CD4-positive, alpha-beta memory T cell (primary cell): ENCODE data around the gene ALG1. TPM values are rescaled to one million over a fixed set of nuclear protein-coding genes. Genes with fewer than 3 reads are reported as not detected.
A peak's percentile ranks its signal among the peaks of the same experiment; 100 is the strongest.
"Not testable (repeated sequence)": the region's sequence is repeated elsewhere in the genome, so short reads cannot be mapped to it uniquely, and the experiment has no call there.

Experiments used
- CTCF ChIA-PET: fragments of 350-600 bp; sonication (Branson Sonifier 250); formaldehyde crosslinking; loops from one replicate; lab custom pipeline; 2021; ENCODE audit warnings: inconsistent platforms; ENCODE audit not compliant: partially characterized antibody; lab: Charles Lee
- POLR2A ChIA-PET: fragments of 350-600 bp; sonication (Branson Sonifier 250); formaldehyde crosslinking; loops from one replicate; lab custom pipeline; 2021; ENCODE audit not compliant: partially characterized antibody; lab: Charles Lee
- DNase-seq, 5 donors: peaks; one replicate each; pipeline versions ENCODE4 v3.0.0 to v3.0.0-alpha.2; 2020 to 2022; ENCODE audit warnings: mixed read lengths in 1 of 5
- H3K27ac ChIP-seq: one replicate; pipeline ENCODE4 v1.7.0; 2013; ENCODE audit warnings: low read depth, low read length
- H3K27me3 ChIP-seq: 2 replicates; pipeline ENCODE4 v1.7.0; 2013; ENCODE audit warnings: mild to moderate bottlenecking, low read length, moderate library complexity; ENCODE audit not compliant: insufficient read depth
- H3K36me3 ChIP-seq: 2 replicates; pipeline ENCODE4 v1.7.0; 2013; ENCODE audit warnings: mild to moderate bottlenecking, low read length, moderate library complexity; ENCODE audit not compliant: insufficient read depth
- H3K4me1 ChIP-seq: 2 replicates; pipeline ENCODE4 v1.7.0; 2013; ENCODE audit warnings: mild to moderate bottlenecking, low read length, moderate library complexity; ENCODE audit not compliant: insufficient read depth
- H3K4me3 ChIP-seq, 2 donors: one replicate each; pipeline ENCODE4 v1.7.0; 2013; ENCODE audit warnings: low read length in 2 of 2, mild to moderate bottlenecking in 1 of 2
- H3K9me3 ChIP-seq, 2 donors: one replicate each; pipeline ENCODE4 v1.7.0; 2013; ENCODE audit warnings: low read length in 2 of 2, control low read depth in 1 of 2; ENCODE audit not compliant: control insufficient read depth in 1 of 2
- H3K27ac Mint-ChIP-seq, 7 donors: one replicate each; pipeline ENCODE4 v1.8.0; 2020 to 2021; ENCODE audit warnings: mixed read lengths in 7 of 7, mild to moderate bottlenecking in 6 of 7, inconsistent platforms in 3 of 7, moderate library complexity in 3 of 7
- H3K27me3 Mint-ChIP-seq, 2 donors: one replicate each; pipeline ENCODE4 v1.8.0; 2020 to 2021; ENCODE audit warnings: mixed read lengths in 2 of 2
- H3K36me3 Mint-ChIP-seq, 2 donors: one replicate each; pipeline ENCODE4 v1.8.0; 2020 to 2021; ENCODE audit warnings: mixed read lengths in 2 of 2, inconsistent platforms in 1 of 2, mild to moderate bottlenecking in 1 of 2
- H3K4me1 Mint-ChIP-seq, 4 donors: one replicate each; pipeline ENCODE4 v1.8.0; 2020 to 2021; ENCODE audit warnings: mixed read lengths in 4 of 4, mild to moderate bottlenecking in 1 of 4
- H3K4me3 Mint-ChIP-seq, 8 donors: one replicate each; pipeline ENCODE4 v1.8.0; 2020 to 2021; ENCODE audit warnings: mixed read lengths in 8 of 8, mild to moderate bottlenecking in 7 of 8, moderate library complexity in 6 of 8, inconsistent platforms in 3 of 8
- H3K9me3 Mint-ChIP-seq, 8 donors: one replicate each; pipeline ENCODE4 v1.8.0; 2020 to 2021; ENCODE audit warnings: mixed read lengths in 8 of 8, mild to moderate bottlenecking in 5 of 8, inconsistent platforms in 3 of 8, moderate library complexity in 1 of 8
- intact Hi-C: fragments of 100-400 bp; cut with micrococcal nuclease; formaldehyde crosslinking; loops from one replicate; pipeline ENCODE4 v1.15.1; 2023
- polyA plus RNA-seq, 2 donors: library from polyadenylated mRNA; unstranded; fragments of 300-500 nt; fragmentation: Illumina TruSeq; gene quantifications; one replicate each; pipeline ENCODE4 v1.2.3, GENCODE V29; 2021
- total RNA-seq, 2 experiments: library from RNA; stranded (reverse); gene quantifications; one replicate each; pipeline ENCODE4 v1.2.3, GENCODE V29; 2021

Gene ALG1
- total and polyA plus RNA-seq, 4 experiments from 2014 or later: 23.5 to 34.0 (median 27.7) TPM

DNA sequence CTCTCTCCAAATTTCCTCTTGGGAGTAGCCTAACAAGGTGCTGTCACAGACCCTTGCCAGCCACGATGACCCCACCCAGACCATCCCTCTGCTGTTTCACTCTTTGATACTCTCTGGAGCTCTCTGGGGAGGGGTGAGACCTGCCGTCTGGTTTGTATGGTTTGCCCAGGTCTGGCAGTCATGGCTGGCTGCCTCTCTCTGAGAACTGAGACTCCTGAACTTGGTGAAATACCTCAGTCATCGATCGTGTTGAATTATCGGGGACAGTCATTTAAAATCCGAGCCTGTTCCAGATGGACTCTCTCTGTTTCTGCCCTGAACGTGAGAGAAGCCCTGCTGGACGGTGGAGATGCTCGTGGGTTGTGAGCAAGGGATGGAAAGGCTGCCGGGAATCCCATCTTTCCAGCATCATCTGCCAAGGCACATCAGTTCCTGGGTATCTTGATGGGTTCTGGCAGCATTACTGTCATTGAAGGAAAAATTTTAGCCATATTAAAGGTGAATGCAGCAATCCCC, 45.2 kb downstream of the ALG1 start:
- H3K27me3 ChIP-seq, POLR2A ChIA-PET, intact Hi-C loops, H3K9me3 Mint-ChIP-seq, H3K27ac ChIP-seq, DNase-seq, H3K36me3 Mint-ChIP-seq, CTCF ChIA-PET, H3K36me3 ChIP-seq, H3K9me3 ChIP-seq, H3K4me3 ChIP-seq: not testable (repeated sequence)
- H3K4me1 Mint-ChIP-seq: peaks cover 9 to 24% (median 12%) of the 10 kb centered on the region in 4 donors
- H3K4me1 ChIP-seq: peaks cover 12% of the 10 kb centered on the region
- H3K4me3 Mint-ChIP-seq: peak overlapping the region in 3 of 8 donors; percentile 5 to 73 (median 51)
- H3K27me3 Mint-ChIP-seq: peaks cover 4 to 12% of the 10 kb centered on the region in 2 donors
- peak overlapping the region in 2 of 7 donors; percentile 18 to 34 for H3K27ac Mint-ChIP-seq

DNA sequence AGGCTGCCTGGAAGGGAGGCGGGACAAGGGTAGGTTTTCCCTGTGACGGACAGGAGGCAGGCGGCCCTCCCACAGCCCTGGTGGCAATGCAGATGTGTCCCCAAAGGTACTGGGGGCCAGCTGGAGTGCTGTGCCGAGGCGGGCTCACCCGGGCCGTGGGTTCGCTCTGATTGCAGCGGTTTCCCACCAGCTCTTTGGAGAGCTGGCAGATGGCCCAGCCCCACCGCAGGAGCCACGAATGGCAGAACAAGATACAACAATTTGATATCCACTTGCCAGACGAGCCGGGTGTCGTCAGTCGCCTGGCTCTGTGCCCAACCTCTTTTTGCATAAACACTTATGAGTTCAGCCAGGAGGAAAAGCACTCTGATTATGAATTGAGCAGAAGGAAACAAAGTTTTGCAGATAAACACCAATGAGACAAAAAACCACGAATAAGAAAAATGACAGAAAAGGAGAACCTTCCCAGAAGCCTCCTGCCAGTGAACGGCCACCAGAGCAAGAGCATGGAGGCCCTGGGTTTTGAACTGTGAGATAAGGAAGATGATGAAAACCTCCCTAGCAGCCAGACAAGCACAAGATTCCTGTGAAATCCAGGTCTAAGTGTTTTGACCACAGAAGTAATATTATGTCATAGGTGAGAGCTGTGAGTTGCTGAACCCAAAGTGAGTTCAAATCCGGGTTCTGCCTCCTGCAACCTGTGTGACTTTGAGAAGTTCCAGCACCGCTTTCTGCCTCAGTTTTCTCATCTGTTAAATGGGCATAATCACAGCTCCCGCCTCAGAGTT, 45.9 kb downstream of the ALG1 start:
- H3K4me3 Mint-ChIP-seq: peak overlapping the region in 6 of 8 donors; percentile 20 to 74 (median 52)
- H3K4me1 Mint-ChIP-seq: peaks cover 9 to 24% (median 12%) of the 10 kb centered on the region in 4 donors

GRCh38 chr16:5131467-5132004, 59.9 kb downstream of the ALG1 start:
- peaks cover 22 to 34% of the 10 kb centered on the region in 2 donors for H3K27me3 Mint-ChIP-seq
- H3K36me3 ChIP-seq, H3K4me3 Mint-ChIP-seq, POLR2A ChIA-PET, H3K36me3 Mint-ChIP-seq, H3K4me3 ChIP-seq, H3K9me3 ChIP-seq, H3K4me1 Mint-ChIP-seq, H3K9me3 Mint-ChIP-seq, H3K4me1 ChIP-seq, intact Hi-C loops, DNase-seq, H3K27ac Mint-ChIP-seq, CTCF ChIA-PET, H3K27ac ChIP-seq, H3K27me3 ChIP-seq: not testable (repeated sequence)

More for the DNA sequence above, 45.9 kb downstream of the ALG1 start:
- H3K27ac ChIP-seq, POLR2A ChIA-PET, H3K9me3 ChIP-seq, H3K36me3 Mint-ChIP-seq, H3K4me3 ChIP-seq, H3K27me3 ChIP-seq, H3K9me3 Mint-ChIP-seq, intact Hi-C loops, H3K36me3 ChIP-seq, CTCF ChIA-PET: not testable (repeated sequence)
- peak overlapping the region; percentile 9 to 93 (median 58) for H3K27ac Mint-ChIP-seq
- peaks cover 4 to 13% of the 10 kb centered on the region in 2 donors for H3K27me3 Mint-ChIP-seq
- peak; percentile 65 to 78 (median 68) for DNase-seq
- H3K4me1 ChIP-seq: peaks cover 12% of the 10 kb centered on the region

DNA sequence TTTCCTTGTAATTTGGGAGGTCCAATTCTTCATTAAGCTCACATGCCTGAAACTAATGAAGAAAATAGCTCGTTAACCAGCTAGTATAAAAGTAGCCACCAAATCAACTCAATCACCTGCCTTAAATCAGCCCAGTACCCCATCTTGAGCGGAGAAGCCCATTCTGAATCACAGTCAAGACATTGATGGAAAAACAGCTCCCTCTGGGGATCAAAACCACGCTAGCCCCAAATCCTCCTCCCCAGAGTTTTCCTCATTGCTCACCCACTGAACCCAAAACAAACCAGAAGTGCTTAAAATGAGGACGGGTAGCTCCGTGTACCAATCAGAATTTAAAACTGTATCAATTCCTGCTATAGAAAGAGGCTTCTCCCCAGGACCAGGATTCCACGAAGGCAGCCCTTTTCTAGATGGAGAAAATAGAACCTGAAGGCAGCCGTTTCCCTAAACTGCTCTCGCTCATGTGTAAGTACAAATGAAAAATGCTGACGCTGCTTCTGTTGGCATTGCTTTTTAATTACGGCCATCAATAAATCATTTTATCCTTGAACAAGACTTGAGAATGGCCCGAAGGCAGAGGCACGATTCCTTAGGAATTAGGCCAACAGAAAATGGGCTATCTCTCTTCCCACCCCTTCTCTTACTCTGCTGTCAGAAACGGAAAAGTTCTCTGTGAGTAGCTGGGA, 61.4 kb downstream of the ALG1 start:
- DNase-seq, H3K27ac ChIP-seq, H3K27me3 ChIP-seq, POLR2A ChIA-PET, intact Hi-C loops, H3K4me1 Mint-ChIP-seq, H3K36me3 ChIP-seq, H3K4me3 Mint-ChIP-seq, H3K4me3 ChIP-seq, CTCF ChIA-PET, H3K9me3 ChIP-seq, H3K4me1 ChIP-seq, H3K9me3 Mint-ChIP-seq, H3K36me3 Mint-ChIP-seq: not testable (repeated sequence)
- H3K27ac Mint-ChIP-seq: peak overlapping the region in 1 of 7 donors; percentile 43
- peaks cover 22 to 38% of the 10 kb centered on the region in 2 donors for H3K27me3 Mint-ChIP-seq

- intact Hi-C loops, H3K36me3 Mint-ChIP-seq, H3K4me3 Mint-ChIP-seq, H3K27ac ChIP-seq, H3K4me1 ChIP-seq, DNase-seq, H3K9me3 Mint-ChIP-seq, CTCF ChIA-PET, POLR2A ChIA-PET, H3K4me3 ChIP-seq, H3K27me3 ChIP-seq, H3K4me1 Mint-ChIP-seq, H3K27ac Mint-ChIP-seq, H3K36me3 ChIP-seq, H3K9me3 ChIP-seq: not testable (repeated sequence)
- H3K27me3 Mint-ChIP-seq: peaks cover 23 to 29% of the 10 kb centered on the region in 2 donors
These were observed 63.3 kb downstream of the ALG1 start for GRCh38 chr16:5134739-5135452.

Other genes with a start within 250 kb of the ALG1 start
- 100 to 1,000 TPM; 117 to 121 TPM for gene GLYR1, start 224.6 kb upstream of the ALG1 start, total RNA-seq
- 10 to 100 TPM; 22.8 to 44.6 TPM for gene GLYR1, start 224.6 kb upstream of the ALG1 start, polyA plus RNA-seq
- gene UBN1, start 224.4 kb upstream of the ALG1 start, total RNA-seq: 10 to 100 TPM; 40.4 to 42.7 TPM
- gene UBN1, start 224.4 kb upstream of the ALG1 start, polyA plus RNA-seq: 10 to 100 TPM in 1 of 2 donors, 1 to 10 TPM in 1; 6.0 to 17.5 TPM
- not detected for gene PPL, start 134.7 kb upstream of the ALG1 start, total RNA-seq
- under 1 TPM in 1 of 2 donors, not detected in 1; 0.39 TPM for gene PPL, start 134.7 kb upstream of the ALG1 start, polyA plus RNA-seq
- gene SEC14L5, start 113.5 kb upstream of the ALG1 start, total RNA-seq: not detected
- gene SEC14L5, start 113.5 kb upstream of the ALG1 start, polyA plus RNA-seq: not detected
- 10 to 100 TPM; 30.7 to 33.2 TPM for gene NAGPA, start 37.9 kb upstream of the ALG1 start, total RNA-seq
- gene NAGPA, start 37.9 kb upstream of the ALG1 start, polyA plus RNA-seq: 10 to 100 TPM; 32.2 to 36.8 TPM
- not detected for gene C16orf89, start 5.9 kb upstream of the ALG1 start, total RNA-seq
- not detected for gene C16orf89, start 5.9 kb upstream of the ALG1 start, polyA plus RNA-seq
- gene EEF2KMT, start 26.0 kb downstream of the ALG1 start, total RNA-seq: 10 to 100 TPM; 10.9 to 13.2 TPM
- gene EEF2KMT, start 26.0 kb downstream of the ALG1 start, polyA plus RNA-seq: 10 to 100 TPM in 1 of 2 donors, 1 to 10 TPM in 1; 6.1 to 19.7 TPM